GM19324 (cell line): Measurements from ENCODE around the gene GSDME.

Source experiments
- ATAC-seq: cut with Tn5 transposase; IDR thresholded peaks from one replicate; pipeline ENCODE4 v1.9.1; 2021; ENCODE audit warnings: mild to moderate bottlenecking, moderate library complexity; ENCODE audit not compliant: unreplicated experiment, low FRiP score

The GSDME gene

GRCh38 chr7:24724451-24725190 lies 32.6 kb downstream of the GSDME start:
- no peak for ATAC-seq

GRCh38 chr7:24723178-24723530 lies 34.1 kb downstream of the GSDME start:
- no peak for ATAC-seq

GRCh38 chr7:24722386-24723177 lies 34.7 kb downstream of the GSDME start:
- no peak for ATAC-seq

- no peak for ATAC-seq
Measured at GRCh38 chr7:24721481-24722001, 35.7 kb downstream of the GSDME start.

GRCh38 chr7:24720283-24720682 lies 37.0 kb downstream of the GSDME start:
- no peak for ATAC-seq

GRCh38 chr7:24718977-24719491 lies 38.2 kb downstream of the GSDME start:
- peak; percentile 76 for ATAC-seq

GRCh38 chr7:24718431-24718831 lies 38.8 kb downstream of the GSDME start:
- no peak for ATAC-seq

- no peak for ATAC-seq
Measured at GRCh38 chr7:24717694-24718320, 39.5 kb downstream of the GSDME start.

GRCh38 chr7:24717247-24717622 lies 40.0 kb downstream of the GSDME start:
- ATAC-seq, result no peak

GRCh38 chr7:24716480-24717246 lies 40.6 kb downstream of the GSDME start:
- no peak for ATAC-seq

- ATAC-seq, result no peak
Measured at GRCh38 chr7:24715661-24716479, 41.4 kb downstream of the GSDME start.

GRCh38 chr7:24715171-24715570 lies 42.1 kb downstream of the GSDME start:
- ATAC-seq, result no peak

GRCh38 chr7:24714676-24715010 lies 42.6 kb downstream of the GSDME start:
- no peak for ATAC-seq

- no peak for ATAC-seq
Measured at GRCh38 chr7:24713850-24714675, 43.2 kb downstream of the GSDME start.

- ATAC-seq, result no peak
Measured at GRCh38 chr7:24713039-24713793, 44.0 kb downstream of the GSDME start.

- ATAC-seq, result no peak
Measured at GRCh38 chr7:24709585-24710360, 47.5 kb downstream of the GSDME start.

- no peak for ATAC-seq
Measured at GRCh38 chr7:24709051-24709450, 48.2 kb downstream of the GSDME start.
